NCI-H774 (cell line): Measurements from ENCODE around the gene RNGTT.

Experiments used
- DNase-seq: peaks from one replicate; lab custom pipeline; 2025; lab: John Stamatoyannopoulos, UW

RNGTT gene

DNA sequence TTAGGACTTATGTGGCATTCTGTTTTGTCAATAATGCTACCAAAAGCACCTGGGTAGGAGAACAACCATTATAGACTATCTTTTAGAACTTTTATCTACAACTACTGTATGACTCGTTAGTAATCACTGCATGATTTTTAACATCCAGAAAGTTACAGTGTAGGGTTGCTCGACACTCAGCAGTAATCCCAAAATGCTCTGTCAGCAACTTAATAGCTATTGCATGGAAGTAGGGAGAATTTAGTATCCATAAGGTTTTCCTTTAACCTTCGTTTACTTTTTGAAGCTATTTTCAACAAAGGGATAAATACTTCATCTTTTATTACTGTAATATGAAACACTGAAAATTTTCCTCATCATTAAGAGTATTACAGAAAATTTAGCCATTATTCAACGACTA is 309.5 kb downstream of the RNGTT start:
- DNase-seq: no peak

DNA sequence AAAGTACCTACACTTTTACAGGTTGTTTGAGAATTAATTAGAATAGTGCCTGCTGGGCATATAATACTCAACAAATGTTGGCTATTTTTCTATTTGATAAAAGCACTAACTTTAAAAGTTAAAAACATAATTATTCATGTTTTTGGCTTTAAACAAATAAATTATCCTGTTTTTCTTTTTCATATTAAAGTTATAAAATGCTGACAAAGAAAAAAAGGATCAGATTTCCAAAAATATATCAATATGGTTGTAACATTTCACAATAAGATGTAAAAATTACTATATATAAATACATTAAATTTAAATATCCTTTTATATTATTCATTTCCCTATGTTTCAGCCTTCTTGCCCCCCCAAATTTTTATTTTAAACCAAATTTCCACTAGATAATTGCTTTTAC is 312.0 kb downstream of the RNGTT start:
- no peak for DNase-seq

DNA sequence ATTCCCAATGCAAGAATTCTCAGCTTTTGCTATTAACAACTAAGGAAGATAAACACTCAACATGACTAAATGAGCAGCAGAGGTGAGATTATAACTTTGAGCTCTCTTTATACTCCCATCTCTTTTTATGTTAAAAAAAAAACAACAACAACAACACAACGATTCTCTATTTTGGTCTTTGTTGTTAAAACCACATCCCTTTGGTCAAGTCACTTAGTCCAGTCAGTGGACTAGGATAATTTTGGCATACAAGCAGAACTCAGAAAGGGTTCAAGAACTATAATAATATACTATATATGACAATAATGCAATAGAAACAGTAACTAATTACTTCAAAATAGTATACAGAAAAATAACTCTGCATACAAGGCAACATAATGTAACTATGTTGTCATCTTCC is 312.4 kb downstream of the RNGTT start:
- no peak for DNase-seq

DNA sequence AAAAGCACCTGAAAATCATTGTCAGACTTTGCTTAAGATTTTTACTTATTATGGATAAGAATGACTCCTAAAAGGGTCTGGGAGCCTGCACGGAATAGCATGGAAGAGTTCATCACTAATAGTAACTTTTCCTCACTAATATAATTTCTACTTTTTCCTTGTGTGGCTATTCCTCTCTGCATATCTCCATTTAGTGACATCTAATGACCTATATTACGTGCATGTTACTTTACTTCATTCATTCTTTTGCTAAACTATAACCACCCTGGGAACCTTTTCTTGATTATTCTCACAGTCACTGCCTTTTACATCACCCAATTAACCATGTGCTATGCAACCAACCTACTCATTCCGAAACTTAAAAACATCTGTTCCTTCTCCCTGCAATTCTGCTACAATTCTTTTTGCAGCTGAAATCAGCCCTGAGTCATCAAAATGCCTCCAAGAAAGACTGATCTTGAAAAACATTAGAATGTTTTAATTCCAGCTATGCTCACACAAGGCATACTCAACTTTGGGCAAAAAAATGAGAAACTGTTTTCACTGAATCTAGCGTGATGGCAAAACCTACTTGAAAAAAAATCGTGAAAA is 313.3 kb downstream of the RNGTT start:
- no peak for DNase-seq

DNA sequence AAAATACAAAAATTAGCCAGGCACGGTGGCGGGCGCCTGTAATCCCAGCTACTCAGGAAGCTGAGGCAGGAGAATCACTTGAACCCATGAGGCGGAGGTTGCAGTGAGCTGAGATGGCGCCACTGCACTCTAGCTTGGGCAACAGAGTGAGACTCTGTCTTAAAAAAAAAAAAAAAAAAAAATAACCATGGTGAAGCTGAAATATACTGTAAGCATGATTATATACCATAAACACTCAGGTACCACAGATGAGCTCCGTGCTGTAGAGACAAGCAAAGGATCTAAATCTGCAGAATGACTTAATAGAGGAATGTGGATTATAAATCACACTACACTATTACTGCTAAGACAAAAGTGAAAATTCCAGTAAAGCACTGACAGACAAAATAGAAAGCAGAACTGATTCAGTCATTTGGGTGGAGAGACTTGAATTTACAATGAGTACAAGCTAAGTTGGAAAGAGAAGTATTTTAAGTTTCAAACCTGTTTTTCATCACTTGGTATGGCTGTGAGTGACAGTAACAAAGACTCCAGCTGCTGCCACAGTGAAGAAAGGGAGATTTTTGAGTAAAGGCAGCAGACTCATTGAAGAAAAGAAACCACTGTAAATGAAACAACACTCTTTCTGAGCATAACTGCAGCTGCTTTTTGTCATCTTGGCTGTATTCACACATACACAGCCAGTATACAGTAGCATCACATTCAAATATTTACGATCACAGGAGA is 322.1 kb downstream of the RNGTT start:
- no peak for DNase-seq

DNA sequence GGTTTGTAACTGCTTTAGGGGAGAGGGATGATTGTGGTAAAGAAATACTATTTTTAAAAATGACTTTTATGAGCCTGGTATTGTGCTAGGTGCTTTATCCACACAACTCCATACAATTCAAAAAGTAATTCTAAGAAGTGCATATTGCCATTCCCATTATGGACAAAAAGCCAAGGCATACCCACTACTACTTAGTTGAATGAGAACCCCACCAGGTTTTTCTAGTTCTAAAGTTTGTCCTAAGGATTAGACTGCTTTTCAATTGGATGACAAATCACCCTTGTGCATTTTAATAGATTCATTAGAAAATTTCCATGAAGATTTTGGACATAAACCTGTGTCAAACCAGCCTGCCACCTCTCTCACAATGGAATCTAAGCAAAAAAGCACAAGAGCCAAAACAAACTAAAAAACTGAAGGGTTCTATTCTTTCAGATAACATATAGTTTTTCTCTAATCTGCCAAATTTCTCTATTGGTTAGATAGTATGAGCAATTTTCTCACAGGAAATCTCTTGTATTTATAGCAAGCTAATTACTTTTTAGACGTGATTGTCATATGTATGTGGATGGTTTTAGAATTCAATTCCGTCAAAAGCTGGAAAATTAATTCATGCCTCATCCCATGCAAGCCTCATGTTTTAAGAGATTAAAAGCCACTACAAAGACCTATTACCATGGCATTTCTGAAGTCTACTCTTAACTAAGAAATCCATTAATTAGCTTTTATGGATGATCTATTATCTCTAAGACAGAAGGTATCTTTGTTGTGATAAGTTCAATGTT is 325.5 kb downstream of the RNGTT start:
- no peak for DNase-seq

DNA sequence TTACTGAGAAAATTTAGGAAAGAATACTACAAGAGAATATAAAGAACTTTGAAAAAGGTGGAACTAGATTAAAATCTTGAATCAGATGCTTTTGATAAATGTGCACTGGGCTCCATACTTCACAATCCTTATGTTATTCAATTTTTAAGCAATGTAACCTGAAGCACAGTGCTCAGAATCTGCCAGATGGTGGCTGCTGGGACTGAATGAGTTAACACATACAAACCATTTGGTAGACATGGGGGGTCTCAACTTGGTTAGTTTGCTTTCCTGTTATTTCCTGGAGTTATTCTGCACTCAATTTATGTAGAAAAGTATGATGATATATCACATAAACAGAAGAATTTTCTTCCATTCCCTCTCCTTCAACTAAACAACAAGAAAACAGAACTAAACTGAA is 326.5 kb downstream of the RNGTT start:
- no peak for DNase-seq

DNA sequence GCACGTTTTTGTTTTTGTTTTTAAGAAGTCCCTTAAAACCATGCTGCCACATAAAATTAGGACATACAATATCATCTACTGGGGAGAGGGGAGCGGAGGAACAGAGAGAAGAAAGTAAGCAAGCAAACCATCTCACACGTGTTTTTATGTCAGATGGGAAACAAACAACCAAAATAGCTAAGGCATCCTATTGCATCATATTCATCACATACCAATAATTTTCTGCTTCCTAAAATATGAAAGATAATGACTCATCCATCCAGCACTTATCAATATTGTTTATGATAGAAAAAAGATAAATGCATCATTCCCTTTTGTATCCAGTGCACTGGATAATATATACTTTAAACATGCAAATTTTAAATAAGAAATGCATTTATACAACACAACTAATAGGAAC is 329.6 kb downstream of the RNGTT start:
- no peak for DNase-seq

DNA sequence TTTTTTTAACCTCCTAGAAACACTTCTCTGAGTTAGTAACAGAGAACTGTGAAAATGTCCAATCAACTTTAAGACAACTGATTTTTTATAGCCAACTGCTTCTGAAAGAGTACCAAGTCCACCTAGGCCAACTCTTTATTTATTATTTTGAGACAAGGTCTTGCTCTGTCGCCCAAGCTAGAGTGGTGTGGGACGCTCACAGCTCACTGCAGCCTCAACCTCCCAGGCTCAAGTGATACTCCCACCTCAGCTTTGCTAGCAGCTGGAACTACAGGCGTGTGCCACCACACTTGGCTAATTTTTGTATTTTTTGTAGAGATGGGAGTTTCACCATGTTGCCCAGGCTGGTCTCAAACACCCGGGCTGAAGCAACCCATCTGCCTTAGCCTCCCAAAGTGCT is 331.6 kb downstream of the RNGTT start:
- no peak for DNase-seq

DNA sequence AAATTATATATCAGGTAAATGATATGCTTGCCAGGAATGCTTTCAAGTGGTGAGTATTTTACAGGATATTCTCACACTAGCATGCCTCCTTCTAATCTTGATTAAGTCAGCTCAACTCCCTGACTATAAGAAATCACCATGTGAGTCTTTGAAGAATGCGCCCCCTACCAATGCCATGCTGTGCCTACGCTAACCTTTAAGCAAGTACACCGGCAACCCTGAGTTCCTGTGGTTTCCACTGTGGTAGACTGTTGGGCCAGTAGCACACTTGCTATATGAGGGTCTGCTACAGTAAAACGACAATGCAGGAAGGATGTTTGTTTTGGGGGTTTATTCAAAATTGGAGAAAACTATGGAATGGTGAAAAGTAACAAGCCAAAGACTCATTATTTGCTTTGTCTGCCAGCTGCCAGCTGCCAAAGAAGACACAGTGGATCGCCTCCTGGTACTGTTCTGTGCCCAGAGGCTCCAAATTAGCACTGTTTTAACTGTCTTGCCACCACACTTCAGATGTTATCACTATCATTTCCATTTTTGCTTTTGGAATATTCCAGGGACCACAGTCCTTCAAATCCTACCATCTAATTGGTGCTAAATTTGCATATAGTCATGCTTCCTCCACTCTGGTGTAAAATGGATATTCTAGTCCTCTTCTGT is 333.5 kb downstream of the RNGTT start:
- no peak for DNase-seq

DNA sequence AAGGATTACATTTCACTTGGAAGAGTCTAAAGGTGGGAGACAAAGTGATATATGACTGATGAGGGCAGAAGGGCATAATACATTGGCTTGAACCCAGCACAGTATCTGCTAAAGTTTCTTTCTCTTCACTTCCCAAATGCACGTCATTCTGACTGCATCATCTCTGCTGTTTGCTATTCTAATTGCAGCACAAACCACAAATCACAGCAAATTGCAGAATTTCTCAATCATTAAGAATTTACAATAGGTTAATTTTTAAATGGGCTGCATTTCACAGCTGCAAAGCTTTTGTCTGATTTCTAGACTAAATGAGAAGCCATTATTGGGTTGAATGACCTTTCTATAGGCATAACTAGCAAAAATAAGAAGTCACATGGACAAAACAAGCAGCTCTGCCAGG is 337.0 kb downstream of the RNGTT start:
- DNase-seq: no peak

DNA sequence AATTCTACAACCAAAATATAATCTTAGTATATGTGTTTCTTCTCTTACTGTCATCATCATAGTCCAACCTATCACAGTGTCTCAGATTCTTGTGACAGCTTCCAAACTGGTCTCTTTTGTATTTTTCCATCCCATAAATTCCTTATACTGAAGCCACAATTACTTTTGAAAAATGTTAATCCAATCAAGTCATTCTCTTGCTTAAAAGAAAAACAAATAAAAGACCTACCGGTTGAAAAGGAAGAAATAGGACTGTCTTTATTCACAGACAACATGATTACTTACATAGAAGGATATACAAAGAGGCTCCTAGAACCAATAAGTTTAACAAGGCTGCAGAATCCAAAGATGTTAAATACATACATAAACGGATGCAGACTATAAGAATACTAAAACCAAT is 339.9 kb downstream of the RNGTT start:
- DNase-seq: no peak

DNA sequence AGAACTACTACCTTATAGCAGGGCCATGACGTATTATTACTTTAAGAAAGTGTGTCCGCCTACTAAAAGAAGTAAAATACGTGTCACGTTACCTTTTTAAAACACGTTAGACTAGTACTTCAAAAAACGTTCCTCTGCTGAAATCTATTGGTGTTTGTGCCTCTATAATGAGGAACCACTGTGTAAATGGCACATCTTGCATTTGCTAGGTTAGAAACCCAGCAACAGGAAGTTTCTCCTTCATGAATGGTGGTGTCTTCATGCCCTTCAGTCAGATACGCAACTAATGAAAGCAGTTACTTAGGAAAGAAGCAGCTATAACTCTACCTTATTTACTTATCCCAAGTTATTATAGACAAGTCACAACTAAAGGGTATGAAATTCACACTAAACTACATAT is 343.5 kb downstream of the RNGTT start:
- no peak for DNase-seq

DNA sequence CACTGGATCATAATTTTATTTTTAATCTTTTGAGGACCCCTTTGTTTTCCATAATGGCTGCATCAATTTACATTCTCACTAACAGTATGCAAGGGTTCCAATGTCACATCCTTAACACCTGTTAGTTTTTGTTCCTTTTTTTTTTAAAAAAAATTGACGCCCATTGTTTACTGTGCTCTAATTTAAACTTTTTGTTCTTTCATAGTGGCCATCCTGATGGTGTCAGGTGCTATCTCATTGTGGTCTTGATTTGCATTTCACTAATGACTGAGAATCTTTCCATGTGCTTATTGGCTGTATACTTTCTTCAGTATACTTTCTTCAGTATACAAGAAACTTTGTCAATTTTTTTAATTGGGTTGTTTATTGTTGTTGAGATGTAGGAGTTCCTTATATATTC is 347.0 kb downstream of the RNGTT start:
- no peak for DNase-seq

DNA sequence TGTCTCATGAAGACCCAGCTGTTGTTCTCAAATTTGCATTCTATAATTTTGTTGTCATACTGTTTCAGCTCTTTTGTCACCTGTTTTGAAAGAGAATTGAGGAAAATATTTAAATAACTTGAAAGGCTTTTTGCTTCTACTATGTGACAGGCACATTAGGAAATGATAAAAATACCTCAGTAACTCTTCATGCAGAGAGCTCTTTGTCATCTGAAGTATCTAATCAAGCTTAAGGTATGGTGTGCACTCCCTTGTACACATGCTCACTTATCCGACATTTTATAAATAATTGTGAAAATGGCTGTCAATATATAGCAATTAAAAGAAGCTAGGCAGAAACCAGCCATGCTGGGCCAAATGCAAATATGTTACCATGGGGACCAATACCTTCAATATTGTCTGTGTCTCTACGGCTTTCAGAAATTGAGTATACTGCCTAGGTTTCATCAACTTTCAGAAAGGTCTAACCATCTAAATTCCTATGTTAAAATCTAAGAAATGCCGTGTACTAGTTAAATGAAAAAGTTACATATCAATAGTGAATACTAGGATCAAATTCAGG is 349.0 kb downstream of the RNGTT start:
- no peak for DNase-seq

DNA sequence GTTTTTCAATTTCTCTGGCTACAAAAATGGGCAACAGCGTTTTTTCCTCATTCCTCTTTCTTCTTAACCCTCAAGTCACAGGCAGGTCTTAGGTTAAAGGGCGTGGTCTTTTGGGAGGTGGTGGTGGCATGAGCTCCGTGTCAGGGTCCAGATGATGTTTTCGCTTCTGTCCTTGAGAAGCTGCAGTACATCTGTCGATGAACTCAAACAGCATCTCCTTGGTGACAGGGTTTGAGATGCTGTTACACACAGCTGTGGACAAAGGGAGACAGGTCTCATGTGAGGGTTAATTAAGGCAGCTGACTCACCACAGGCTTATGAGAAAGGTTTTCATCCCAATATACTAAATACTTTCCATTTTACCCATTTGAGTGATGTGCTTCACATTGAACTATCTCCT is 350.8 kb downstream of the RNGTT start:
- DNase-seq: no peak

DNA sequence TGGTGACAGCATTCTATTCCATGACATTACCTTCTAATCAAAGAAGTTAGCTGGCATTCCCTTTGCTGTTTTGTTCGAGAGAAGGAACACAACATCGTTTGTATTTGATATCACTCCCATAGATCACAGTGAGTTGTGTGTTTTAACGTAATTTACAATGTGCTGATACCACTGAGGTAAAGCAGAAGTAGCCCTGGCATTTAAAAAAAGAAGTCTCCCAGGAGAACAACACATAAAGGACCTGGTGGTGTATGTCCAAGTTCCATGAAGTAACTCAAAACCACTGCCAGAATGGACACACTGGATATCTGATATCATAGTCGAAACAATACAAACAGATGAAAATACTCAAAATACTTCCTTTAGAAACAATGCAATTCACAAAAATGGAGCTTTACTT is 351.7 kb downstream of the RNGTT start:
- DNase-seq: no peak

DNA sequence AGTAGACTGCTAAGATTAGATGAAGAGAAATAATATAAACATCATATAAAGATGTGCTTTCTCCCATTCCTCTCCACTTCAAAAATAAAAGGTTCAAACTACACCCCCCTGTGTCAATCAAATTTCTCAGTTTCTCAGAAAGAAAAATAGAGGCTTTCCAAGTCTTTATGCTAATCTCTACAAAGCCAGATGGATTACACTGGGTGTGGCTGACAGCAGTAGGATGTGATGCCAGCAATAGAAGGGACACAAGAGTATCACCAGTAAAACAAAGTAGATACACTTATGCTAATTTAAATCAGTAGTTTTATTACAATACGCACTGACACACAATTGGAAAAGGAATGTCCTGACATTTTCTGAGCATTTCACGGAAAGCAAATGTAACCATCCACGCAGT is 353.4 kb downstream of the RNGTT start:
- DNase-seq: no peak

DNA sequence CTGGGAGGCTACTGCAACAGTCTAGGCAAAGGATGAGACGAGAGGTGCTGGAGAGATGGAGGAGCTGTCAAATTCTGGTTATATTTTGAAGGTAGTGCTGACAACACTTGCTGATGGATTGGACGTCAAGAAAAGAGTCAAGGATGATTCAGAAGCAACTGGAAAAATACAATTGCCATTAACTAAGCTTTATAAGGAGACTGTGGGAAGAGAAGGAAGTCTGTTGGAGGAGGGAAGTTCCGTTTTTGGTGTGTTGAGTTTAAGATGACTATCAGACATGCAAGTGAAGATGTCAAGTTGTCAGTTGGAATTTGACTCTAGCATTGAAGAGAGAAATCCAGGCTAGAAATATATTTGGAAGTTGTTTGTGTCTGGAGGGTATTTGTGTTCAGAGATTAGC is 358.1 kb downstream of the RNGTT start:
- no peak for DNase-seq

DNA sequence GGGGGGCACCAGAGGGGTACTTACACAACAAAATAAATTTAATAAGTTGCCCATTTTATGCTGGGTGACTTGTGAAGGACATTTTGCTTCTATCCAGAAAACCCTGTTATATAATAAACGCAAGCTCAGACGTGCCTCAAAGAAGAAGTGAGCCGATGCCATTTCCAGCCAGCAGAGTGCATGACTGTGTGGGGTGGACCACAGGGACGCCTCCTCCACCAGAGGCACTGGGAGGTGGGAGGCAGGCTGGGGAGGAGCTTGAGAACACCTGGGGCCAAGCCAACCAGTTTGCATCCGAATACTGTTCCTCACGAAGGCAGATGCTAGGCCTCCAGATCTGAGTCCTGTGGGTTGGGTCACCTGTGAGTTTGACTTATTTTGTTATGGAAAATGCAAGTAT is 363.8 kb downstream of the RNGTT start:
- DNase-seq: no peak

DNA sequence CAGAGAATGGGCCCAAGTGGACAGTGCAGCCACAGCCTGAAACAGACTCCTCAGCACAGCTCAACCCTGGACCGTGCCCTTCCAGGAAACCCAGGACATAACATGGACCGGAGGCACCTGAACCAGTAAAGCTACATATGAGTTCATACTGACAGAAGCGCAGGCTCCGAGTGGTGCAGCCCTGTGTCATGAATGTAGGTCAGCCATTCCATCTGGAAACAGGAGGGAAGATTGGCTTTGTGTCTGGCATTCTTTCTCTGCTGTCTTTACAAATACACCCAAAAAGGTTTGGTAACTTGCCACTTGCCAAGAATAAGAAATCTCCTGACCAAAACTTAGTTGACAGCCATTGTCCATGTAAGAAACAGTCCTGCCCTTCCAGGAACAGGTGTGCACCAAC is 366.6 kb downstream of the RNGTT start:
- DNase-seq: no peak

DNA sequence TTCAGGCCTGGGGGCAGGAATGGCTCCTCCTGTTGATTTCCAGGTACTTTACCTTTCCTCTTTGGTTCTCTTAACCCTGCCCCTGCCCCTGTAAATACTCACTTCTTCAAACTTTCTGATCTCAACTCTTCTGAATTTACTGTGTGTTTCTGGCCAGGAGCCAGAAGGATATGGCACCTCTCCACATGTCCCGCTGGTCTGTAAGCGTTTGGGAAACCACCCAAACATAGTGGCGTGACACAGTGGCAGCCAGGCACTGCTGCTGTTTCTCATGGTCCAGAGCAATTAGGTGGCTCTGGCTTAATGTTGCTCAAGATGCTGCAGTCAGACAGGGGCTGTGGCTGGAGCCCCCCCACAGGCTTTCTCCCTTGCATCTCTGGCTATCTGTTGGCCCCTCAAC is 374.5 kb downstream of the RNGTT start:
- DNase-seq: no peak

DNA sequence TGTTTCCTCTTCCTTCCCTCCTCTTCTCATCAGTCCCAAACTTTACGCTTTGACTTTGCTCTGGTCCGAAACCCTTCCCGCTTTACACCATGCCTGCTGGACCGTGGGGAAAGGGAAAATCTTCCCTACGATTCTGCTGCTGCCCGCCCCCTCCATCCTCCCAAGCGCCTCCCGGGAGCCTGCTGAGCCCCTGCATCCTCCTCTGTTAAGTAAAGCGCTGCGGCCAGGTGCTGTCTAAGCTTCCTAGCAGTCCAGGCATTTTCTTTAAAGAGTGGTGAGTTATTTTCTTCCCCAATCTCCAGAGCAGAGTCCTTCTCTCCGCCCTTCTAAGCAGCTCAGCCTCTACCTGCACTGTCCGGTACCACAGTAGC is 376.3 kb downstream of the RNGTT start:
- no peak for DNase-seq
